Measurements from ENCODE around the gene MAPK8.
A peak's percentile ranks its signal among the peaks of the same experiment; 100 is the strongest.

MAPK8 gene

DNA sequence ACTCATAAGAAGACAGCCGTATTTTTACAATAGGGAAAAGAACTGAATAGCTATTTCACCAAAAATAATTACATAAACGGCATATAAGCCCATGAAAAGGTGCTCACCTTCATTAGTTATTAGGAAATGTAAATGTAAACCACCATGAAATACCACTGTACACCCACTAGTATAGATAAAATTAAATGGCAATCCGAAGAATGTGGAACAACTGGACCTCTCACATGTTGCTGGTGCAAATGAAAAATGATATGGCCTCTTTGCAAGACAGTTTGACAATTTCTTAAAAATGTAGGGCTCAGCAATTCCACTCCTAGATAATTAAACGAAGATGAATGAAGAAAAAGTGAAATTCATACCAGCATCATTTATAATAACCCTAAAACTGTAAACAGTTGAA is 91.8 kb downstream of the MAPK8 start:
- H3K4me3 ChIP-seq (ENCODE audit: low read length), result no peak overlapping the region
- no peak for TF ChIP-seq CTCF (conservative IDR thresholded peaks at IDR 0.05; ENCODE audit: low read length)

DNA sequence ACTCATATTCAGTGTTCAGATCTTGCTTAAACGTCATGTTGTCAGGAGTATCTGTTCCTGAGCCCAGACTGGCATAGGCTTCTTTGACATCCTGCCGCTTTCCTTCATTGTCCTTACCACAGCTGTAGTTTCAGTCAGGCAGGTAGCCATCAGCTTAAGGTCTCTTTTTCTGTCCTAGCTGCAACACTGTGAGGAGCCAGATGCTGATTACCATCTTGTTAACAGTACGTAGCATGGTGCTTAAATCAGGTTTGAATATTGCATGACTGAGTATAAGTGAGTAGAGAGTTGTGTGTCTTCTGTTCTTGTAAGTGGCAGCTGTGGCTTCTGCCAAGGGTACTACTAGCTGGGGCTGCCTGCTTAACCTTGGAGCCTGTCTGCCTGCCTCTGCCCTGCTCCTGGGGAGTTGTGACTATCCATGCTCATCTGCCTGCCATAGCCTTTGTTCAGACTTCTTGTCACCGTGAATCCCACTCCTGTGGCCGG is 92.6 kb downstream of the MAPK8 start:
- no peak for TF ChIP-seq CTCF (conservative IDR thresholded peaks at IDR 0.05; ENCODE audit: low read length)
- no peak overlapping the region for H3K4me3 ChIP-seq (ENCODE audit: low read length)
- DNase-seq (ENCODE audit: low read depth), result no peak

More for the DNA sequence above, 91.8 kb downstream of the MAPK8 start:
- DNase-seq (ENCODE audit: low read depth), result no peak

DNA sequence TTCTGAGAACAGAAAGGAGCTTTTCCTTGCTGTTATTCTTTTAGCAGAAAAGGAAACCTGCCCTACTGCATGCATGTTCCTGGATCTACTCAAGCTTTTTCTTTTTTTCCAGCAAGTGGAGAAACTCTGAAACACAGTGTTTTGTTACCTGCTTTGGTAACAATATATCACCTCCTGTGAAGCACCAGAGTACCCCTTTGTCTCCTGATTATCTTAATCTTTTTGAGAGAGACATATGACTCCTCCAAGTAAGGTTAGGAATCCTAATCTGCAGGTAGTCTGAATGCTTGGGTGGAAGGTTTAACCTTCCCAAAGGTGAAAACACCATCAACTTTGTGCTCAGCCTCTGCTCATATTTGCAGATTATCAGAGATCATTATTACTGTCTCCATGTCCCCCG is 93.1 kb downstream of the MAPK8 start:
- no peak overlapping the region for H3K4me3 ChIP-seq (ENCODE audit: low read length)
- no peak for TF ChIP-seq CTCF (conservative IDR thresholded peaks at IDR 0.05; ENCODE audit: low read length)
- no peak for DNase-seq (ENCODE audit: low read depth)

- H3K4me3 ChIP-seq (ENCODE audit: low read length), result no peak overlapping the region
- TF ChIP-seq CTCF (conservative IDR thresholded peaks at IDR 0.05; ENCODE audit: low read length), result no peak
- peak; percentile 35 for DNase-seq (ENCODE audit: low read depth)
These were observed 93.8 kb downstream of the MAPK8 start for GRCh38 chr10:48400129-48400849.

- H3K4me3 ChIP-seq (ENCODE audit: low read length), result no peak overlapping the region
- TF ChIP-seq CTCF (conservative IDR thresholded peaks at IDR 0.05; ENCODE audit: low read length), result no peak
- DNase-seq (ENCODE audit: low read depth), result no peak
These were observed 94.4 kb downstream of the MAPK8 start for GRCh38 chr10:48400850-48401220.

GRCh38 chr10:48404646-48405045 is 98.2 kb downstream of the MAPK8 start:
- DNase-seq (ENCODE audit: low read depth), result peak; percentile 56
- no peak overlapping the region for H3K4me3 ChIP-seq (ENCODE audit: low read length)
- no peak for TF ChIP-seq CTCF (conservative IDR thresholded peaks at IDR 0.05; ENCODE audit: low read length)

GRCh38 chr10:48406204-48406603 is 99.7 kb downstream of the MAPK8 start:
- TF ChIP-seq CTCF (conservative IDR thresholded peaks at IDR 0.05; ENCODE audit: low read length), result no peak
- no peak overlapping the region for H3K4me3 ChIP-seq (ENCODE audit: low read length)
- no peak for DNase-seq (ENCODE audit: low read depth)

Data from AG10803 (cell line).